A549 (cell line): ENCODE measurements around the gene EIF1B. TPM values are rescaled to one million over a fixed set of nuclear protein-coding genes. Genes with fewer than 3 reads are reported as not detected.

ENCODE experiments used
- ATAC-seq, 2 experiments: fragments of 200-7000 bp in 1 of 2; fragments of >200 bp in 1 of 2; cut with Nextera tagmentation in 1 of 2; cut with Tn5 transposase in 1 of 2; 3 replicates each; pipeline versions ENCODE4 v1.8.0 to v1.9.1; 2018 to 2020; ENCODE audit warnings: mild to moderate bottlenecking in 1 of 2, moderate library complexity in 1 of 2
- CTCF ChIA-PET: fragments of 300-600 bp; sonication (Branson Sonifier 250); formaldehyde crosslinking; extraction: SDS; loops from one replicate; lab custom pipeline; 2021; ENCODE audit warnings: antibody characterized with exemption, inconsistent platforms; lab: Yijun Ruan, JAX
- POLR2A ChIA-PET: fragments of 350-600 bp; formaldehyde crosslinking; extraction: SDS; loops from one replicate; lab custom pipeline; 2021; ENCODE audit warnings: antibody characterized with exemption, inconsistent platforms; lab: Yijun Ruan, JAX
- DNase-seq, 2 experiments: peaks; one replicate each; pipeline versions ENCODE4 v3.0.0 to v3.0.0-alpha.2; 2011 to 2016; ENCODE audit warnings: low read depth in 1 of 2, low spot score in 1 of 2
- FAIRE-seq: peaks from 2 replicates; lab custom pipeline; 2011; peaks lifted over from hg19 to GRCh38; lab: Jason Lieb, UNC
- H3K27ac ChIP-seq, 2 experiments: fragments of >200 bp; sonication (Bioruptor Twin); formaldehyde crosslinking; 3 replicates each; pipeline ENCODE4 v1.5.1; 2016 to 2017
- H3K4me1 ChIP-seq: fragments of >200 bp; sonication (Bioruptor Twin); formaldehyde crosslinking; 3 replicates; pipeline ENCODE4 v1.6.1; 2016
- H3K4me2 ChIP-seq: fragments of >200 bp; sonication (Bioruptor Twin); formaldehyde crosslinking; 3 replicates; pipeline ENCODE4 v1.6.1; 2016
- H3K4me3 ChIP-seq: fragments of >200 bp; sonication (Bioruptor Twin); formaldehyde crosslinking; 3 replicates; pipeline ENCODE4 v1.5.1; 2016
- H3K9me3 ChIP-seq: fragments of >200 bp; sonication (Bioruptor Twin); formaldehyde crosslinking; 3 replicates; pipeline ENCODE4 v1.6.1; 2016
- BHLHE40 ChIP-seq: IDR thresholded peaks from 2 replicates; pipeline ENCODE4 v1.6.1; 2012; ENCODE audit warnings: low read depth, low read length, inconsistent platforms
- CEBPB ChIP-seq, 2 experiments: fragments of >200 bp in 1 of 2; sonication (Bioruptor Twin) in 1 of 2; formaldehyde crosslinking in 1 of 2; IDR thresholded peaks; 2 replicates each; pipeline ENCODE4 v1.6.1; 2012 to 2016
- EHF ChIP-seq: fragments of 250-450 bp; sonication (Bioruptor Pico); IDR thresholded peaks from 2 replicates; pipeline ENCODE4 v1.5.0; 2020; ENCODE audit warnings: mild to moderate bottlenecking
- ELK1 ChIP-seq: fragments of 150-350 bp; IDR thresholded peaks from 2 replicates; pipeline ENCODE4 v1.6.1; 2014; ENCODE audit warnings: low read depth, mild to moderate bottlenecking, low read length
- EP300 ChIP-seq, 2 experiments: fragments of >200 bp; sonication (Bioruptor Twin); formaldehyde crosslinking; IDR thresholded peaks; 2 replicates in 1 of 2; 3 replicates in 1 of 2; pipeline ENCODE4 v1.6.1; 2016 to 2017
- ESRRA ChIP-seq: fragments of 150-350 bp; IDR thresholded peaks from 2 replicates; pipeline ENCODE4 v1.6.1; 2014; ENCODE audit warnings: mild to moderate bottlenecking, low read length, borderline replicate concordance
- FOSB ChIP-seq: fragments of 250-450 bp; sonication (Bioruptor Pico); IDR thresholded peaks from 2 replicates; pipeline ENCODE4 v1.5.0; 2020; ENCODE audit warnings: mild to moderate bottlenecking, moderate library complexity
- HDAC2 ChIP-seq: fragments of 200-600 bp; sonication (generic); IDR thresholded peaks from 2 replicates; pipeline ENCODE4 v1.6.1; 2016
- HOXA7 ChIP-seq: fragments of 250-450 bp; sonication (Bioruptor Pico); IDR thresholded peaks from 2 replicates; pipeline ENCODE4 v1.5.0; 2020; ENCODE audit warnings: mild to moderate bottlenecking, moderate library complexity
- HOXB13 ChIP-seq: fragments of 250-450 bp; sonication (Bioruptor Pico); IDR thresholded peaks from 2 replicates; pipeline ENCODE4 v1.5.0; 2020; ENCODE audit warnings: low read depth, mild to moderate bottlenecking, moderate library complexity
- JUNB ChIP-seq: fragments of >200 bp; sonication (Bioruptor Twin); formaldehyde crosslinking; IDR thresholded peaks from 2 replicates; pipeline ENCODE4 v1.6.1; 2016
- KDM1A ChIP-seq: fragments of 200-600 bp; sonication (generic); IDR thresholded peaks from 2 replicates; pipeline ENCODE4 v1.6.1; 2016; ENCODE audit warnings: low read depth, mild to moderate bottlenecking
- KDM5A ChIP-seq: fragments of 200-600 bp; sonication (generic); IDR thresholded peaks from 2 replicates; pipeline ENCODE4 v1.6.1; 2016; ENCODE audit warnings: antibody characterized with exemption, mild to moderate bottlenecking
- MAFK ChIP-seq: fragments of 450-650 bp; IDR thresholded peaks from 2 replicates; pipeline ENCODE4 v1.6.1; 2014; ENCODE audit not compliant: partially characterized antibody
- MAX ChIP-seq: IDR thresholded peaks from 2 replicates; pipeline ENCODE4 v1.6.1; 2012
- MAZ ChIP-seq: fragments of 150-350 bp; IDR thresholded peaks from 2 replicates; pipeline ENCODE4 v1.6.1; 2014; ENCODE audit warnings: antibody characterized with exemption, low read depth, low read length, borderline replicate concordance
- MYC ChIP-seq: IDR thresholded peaks from 2 replicates; pipeline ENCODE4 v1.6.1; 2012; ENCODE audit warnings: mild to moderate bottlenecking, inconsistent platforms, low read length, improper control_type of control experiment, borderline replicate concordance
- NPAS2 ChIP-seq: fragments of 250-450 bp; sonication (Bioruptor Pico); IDR thresholded peaks from 2 replicates; pipeline ENCODE4 v1.8.0; 2022; ENCODE audit warnings: mild to moderate bottlenecking, moderate library complexity, borderline replicate concordance
- PBX3 ChIP-seq: IDR thresholded peaks from 2 replicates; pipeline ENCODE4 v1.6.1; 2012
- PHF8 ChIP-seq: fragments of 200-600 bp; sonication (generic); IDR thresholded peaks from 2 replicates; pipeline ENCODE4 v1.6.1; 2016; ENCODE audit warnings: low read depth, mild to moderate bottlenecking, antibody characterized with exemption, moderate library complexity, borderline replicate concordance
- POLR2A ChIP-seq: IDR thresholded peaks from 2 replicates; pipeline ENCODE4 v1.6.1; 2012; ENCODE audit warnings: mild to moderate bottlenecking, low read length
- RAD21 ChIP-seq, 2 experiments: fragments of >200 bp in 1 of 2; sonication (Bioruptor Twin) in 1 of 2; formaldehyde crosslinking in 1 of 2; IDR thresholded peaks in 1 of 2; conservative IDR thresholded peaks in 1 of 2; 2 replicates in 1 of 2; 3 replicates in 1 of 2; pipeline ENCODE4 v1.6.1; 2012 to 2018; ENCODE audit warnings: inconsistent platforms in 1 of 2
- RARB ChIP-seq: fragments of 250-450 bp; sonication (Bioruptor Pico); IDR thresholded peaks from 2 replicates; pipeline ENCODE4 v1.8.0; 2021; ENCODE audit warnings: mild to moderate bottlenecking, moderate library complexity
- RCOR1 ChIP-seq: fragments of 150-350 bp; IDR thresholded peaks from 2 replicates; pipeline ENCODE4 v1.6.1; 2014; ENCODE audit warnings: antibody characterized with exemption, low read length, low read depth
- SMC3 ChIP-seq: fragments of >200 bp; sonication (Bioruptor Twin); formaldehyde crosslinking; IDR thresholded peaks from 3 replicates; pipeline ENCODE4 v1.6.1; 2018; ENCODE audit warnings: inconsistent platforms
- SREBF2 ChIP-seq: fragments of 450-650 bp; IDR thresholded peaks from 2 replicates; pipeline ENCODE4 v1.6.1; 2014; ENCODE audit warnings: mild to moderate bottlenecking, moderate library complexity
- TFCP2L1 ChIP-seq: fragments of 250-450 bp; sonication (Bioruptor Pico); IDR thresholded peaks from 2 replicates; pipeline ENCODE4 v1.5.0; 2021; ENCODE audit warnings: mild to moderate bottlenecking
- TP53 ChIP-seq: fragments of 250-450 bp; sonication (Bioruptor Pico); IDR thresholded peaks from 2 replicates; pipeline ENCODE4 v1.5.0; 2021; ENCODE audit warnings: mild to moderate bottlenecking, moderate library complexity
- WGBS: methylation state at CpG from one replicate; pipeline ENCODE4 v1.1.6; 2017; ENCODE audit errors: missing lambda C conversion rate; 5-methylcytosine and 5-hydroxymethylcytosine counted together
- polyA plus RNA-seq, 4 experiments: library from polyadenylated mRNA; depleted of rRNA in 3 of 4; stranded (reverse); fragments of >200 nt; fragmentation: RNase III in 1 of 4; extraction: RNeasy Plus Mini Kit Qiagen cat#74134 plus additional on column Dnase treatment in 1 of 4; gene quantifications; 2 replicates in 3 of 4; 3 replicates in 1 of 4; pipeline ENCODE4 v1.2.3, GENCODE V29; 2011 to 2017

Gene EIF1B
- polyA plus RNA-seq, 2 of the 4 experiments (the other 2 are of a cell fraction) = 42.1 to 45.7 TPM

- H3K4me1 ChIP-seq = no peaks in the 10 kb centered on the region
- no peak for ATAC-seq
- POLR2A ChIA-PET = no interaction called here
- no peak for DNase-seq
- H3K4me3 ChIP-seq = no peak overlapping the region
- CTCF ChIA-PET = no interaction called here
- 69% methylated on average over 10 of the region's 10 CpGs for WGBS
- no peak for FAIRE-seq
- no peak for TF ChIP-seq HOXB13 (CRISPR knock-in tag)
- no peak for TF ChIP-seq MAZ
- TF ChIP-seq ESRRA = no peak
- no peak for TF ChIP-seq SMC3
- TF ChIP-seq RAD21 (conservative IDR thresholded peaks at IDR 0.05 in 1 of 2, IDR thresholded peaks at IDR 0.05 in 1 of 2) = no peak
- no peak for TF ChIP-seq HDAC2
- no peak for TF ChIP-seq EP300 (IDR thresholded peaks at IDR 0.05)
- TF ChIP-seq ELK1 = no peak
- no peak for TF ChIP-seq RCOR1
- TF ChIP-seq MYC = no peak
- no peak for TF ChIP-seq PBX3
- TF ChIP-seq MAX = no peak
- no peak for TF ChIP-seq PHF8
- no peak for TF ChIP-seq KDM5A
- TF ChIP-seq SREBF2 = no peak
- TF ChIP-seq RARB = no peak
- no peak for TF ChIP-seq BHLHE40
- TF ChIP-seq EHF (CRISPR knock-in tag) = no peak
- H3K4me2 ChIP-seq = no peak overlapping the region
- H3K27ac ChIP-seq = no peak overlapping the region
- no peaks in the 10 kb centered on the region for H3K9me3 ChIP-seq
Measured at GRCh38 chr3:40332684-40333083, 23.2 kb downstream of the EIF1B start.

- FAIRE-seq (no peak), ATAC-seq (no peak), DNase-seq (no peak)
- Histone ChIP-seq H3K4me1 (no peaks in the 10 kb centered on the region), H3K27ac (no peak overlapping the region), H3K9me3 (no peaks in the 10 kb centered on the region), H3K4me2 (no peak overlapping the region), H3K4me3 (no peak overlapping the region)
- ChIA-PET POLR2A (no interaction called here), CTCF (interaction anchor here (0.6 to 1.8 kb wide), 2 partner anchors 16 to 896 kb away, joined by 3 to 7 read pairs; no protein-coding TSS in a partner anchor)
- no peak for TF ChIP-seq JUNB
- TF ChIP-seq MAFK = no peak
- TF ChIP-seq HOXB13 (CRISPR knock-in tag) = no peak
- TF ChIP-seq CEBPB (IDR thresholded peaks at IDR 0.05) = no peak
- no peak for TF ChIP-seq TFCP2L1 (CRISPR knock-in tag)
- no peak for TF ChIP-seq NPAS2 (CRISPR knock-in tag)
- no peak for TF ChIP-seq KDM1A
- TF ChIP-seq FOSB (CRISPR knock-in tag) = no peak
- no peak for TF ChIP-seq MYC
- no peak for TF ChIP-seq HOXA7
- no peak for TF ChIP-seq POLR2A
- TF ChIP-seq TP53 (CRISPR knock-in tag) = no peak
- 60% methylated on average over 4 of the region's 4 CpGs for WGBS
Measured at GRCh38 chr3:40333416-40333815, 23.9 kb downstream of the EIF1B start.
